Panc1 (cell line): ENCODE measurements around the gene HOXA5. TPM values are rescaled to one million over a fixed set of nuclear protein-coding genes. Genes with fewer than 3 reads are reported as not detected.

Experiments
- ATAC-seq: fragments of 200-7000 bp; cut with Tn5 transposase; 2 replicates; pipeline ENCODE4 v1.9.1; 2020; ENCODE audit warnings: mild to moderate bottlenecking, moderate library complexity
- BruUV-seq: library from RNA; stranded (reverse); fragments of 400-500 nt; replicated peaks from 2 replicates; lab custom pipeline; 2021; lab: Mats Ljungman, UMichigan
- CTCF ChIA-PET: fragments of 300-600 bp; sonication (Branson Sonifier 250); formaldehyde crosslinking; loops from one replicate; lab custom pipeline; 2022; ENCODE audit warnings: antibody characterized with exemption; lab: Charles Lee
- POLR2A ChIA-PET: fragments of 300-600 bp; sonication (Branson Sonifier 250); formaldehyde crosslinking; loops from one replicate; lab custom pipeline; 2022; ENCODE audit warnings: antibody characterized with exemption; lab: Charles Lee
- DNase-seq: peaks from one replicate; pipeline ENCODE4 v3.0.0-alpha.2; 2010; ENCODE audit warnings: low read depth, low spot score
- H3K27ac ChIP-seq: 2 replicates; pipeline ENCODE4 v1.5.1; 2011; ENCODE audit warnings: mild to moderate bottlenecking, low read length, inconsistent platforms
- H3K27me3 ChIP-seq: fragments of 200-500 bp; sonication (Bioruptor generic); 2 replicates; pipeline ENCODE4 v1.6.0; 2014; ENCODE audit warnings: low read length, inconsistent platforms; ENCODE audit not compliant: control insufficient read depth, insufficient read depth
- H3K36me3 ChIP-seq: fragments of 200-500 bp; sonication (Bioruptor generic); 2 replicates; pipeline ENCODE4 v1.5.1; 2014; ENCODE audit warnings: inconsistent platforms, mild to moderate bottlenecking, low read length, moderate library complexity; ENCODE audit not compliant: control insufficient read depth, insufficient read depth
- H3K4me1 ChIP-seq: 2 replicates; pipeline ENCODE4 v1.5.1; 2011; ENCODE audit warnings: inconsistent platforms, mild to moderate bottlenecking, low read length, moderate library complexity; ENCODE audit not compliant: control insufficient read depth, insufficient read depth
- H3K4me3 ChIP-seq, 2 experiments: 2 replicates each; pipeline ENCODE4 v1.5.1; 2011 to 2012; ENCODE audit warnings: low read depth in 2 of 2, low read length in 2 of 2, mild to moderate bottlenecking in 2 of 2, inconsistent platforms in 1 of 2, moderate library complexity in 1 of 2
- H3K9me3 ChIP-seq: fragments of 200-500 bp; sonication (Bioruptor generic); 2 replicates; pipeline ENCODE4 v1.5.1; 2014; ENCODE audit warnings: low read depth, mild to moderate bottlenecking, inconsistent platforms, low read length, moderate library complexity; ENCODE audit not compliant: control insufficient read depth, insufficient read depth
- POLR2AphosphoS5 ChIP-seq: IDR thresholded peaks from 2 replicates; pipeline ENCODE4 v1.6.1; 2012; ENCODE audit warnings: mild to moderate bottlenecking, low read depth, low read length, moderate library complexity
- SIN3A ChIP-seq: IDR thresholded peaks from 2 replicates; pipeline ENCODE4 v1.6.1; 2012; ENCODE audit warnings: low read depth, mild to moderate bottlenecking, low read length, moderate library complexity, borderline replicate concordance; ENCODE audit not compliant: insufficient read depth
- TCF7L2 ChIP-seq: IDR thresholded peaks from 2 replicates; pipeline ENCODE4 v1.6.1; 2011; ENCODE audit warnings: mild to moderate bottlenecking, low read depth, low read length, inconsistent platforms
- in situ Hi-C: cut with HindIII; loops from 2 replicates; pipeline ENCODE4 v1.10.0; 2016; ENCODE audit warnings: low sequenced_read_pairs, low pct_unique_long_range_greater_than_20kb
- intact Hi-C: fragments of 100-400 bp; cut with micrococcal nuclease; formaldehyde crosslinking; loops from one replicate; pipeline ENCODE4 v1.10.0; 2022; ENCODE audit not compliant: unreplicated experiment
- total RNA-seq: library from RNA; stranded (reverse); gene quantifications from one replicate; pipeline ENCODE4 v1.2.1, GENCODE V29; 2021; ENCODE audit not compliant: unreplicated experiment
- TF ChIP-seq, protein P1 (sequence below), 2 experiments: IDR thresholded peaks; 2 replicates each; pipeline ENCODE4 v1.6.1; 2011 to 2012; ENCODE audit warnings: low read depth in 2 of 2, control low read depth in 1 of 2, low read length in 1 of 2, mild to moderate bottlenecking in 1 of 2, moderate library complexity in 1 of 2; ENCODE audit not compliant: insufficient read depth in 1 of 2
- TF ChIP-seq, protein P2 (sequence below): fragments of 450-650 bp; IDR thresholded peaks from 2 replicates; pipeline ENCODE4 v1.5.1; 2017; ENCODE audit warnings: mild to moderate bottlenecking

HOXA5 gene
- total RNA-seq, 1 experiment from 2014 or later: 3.9 TPM

DNA sequence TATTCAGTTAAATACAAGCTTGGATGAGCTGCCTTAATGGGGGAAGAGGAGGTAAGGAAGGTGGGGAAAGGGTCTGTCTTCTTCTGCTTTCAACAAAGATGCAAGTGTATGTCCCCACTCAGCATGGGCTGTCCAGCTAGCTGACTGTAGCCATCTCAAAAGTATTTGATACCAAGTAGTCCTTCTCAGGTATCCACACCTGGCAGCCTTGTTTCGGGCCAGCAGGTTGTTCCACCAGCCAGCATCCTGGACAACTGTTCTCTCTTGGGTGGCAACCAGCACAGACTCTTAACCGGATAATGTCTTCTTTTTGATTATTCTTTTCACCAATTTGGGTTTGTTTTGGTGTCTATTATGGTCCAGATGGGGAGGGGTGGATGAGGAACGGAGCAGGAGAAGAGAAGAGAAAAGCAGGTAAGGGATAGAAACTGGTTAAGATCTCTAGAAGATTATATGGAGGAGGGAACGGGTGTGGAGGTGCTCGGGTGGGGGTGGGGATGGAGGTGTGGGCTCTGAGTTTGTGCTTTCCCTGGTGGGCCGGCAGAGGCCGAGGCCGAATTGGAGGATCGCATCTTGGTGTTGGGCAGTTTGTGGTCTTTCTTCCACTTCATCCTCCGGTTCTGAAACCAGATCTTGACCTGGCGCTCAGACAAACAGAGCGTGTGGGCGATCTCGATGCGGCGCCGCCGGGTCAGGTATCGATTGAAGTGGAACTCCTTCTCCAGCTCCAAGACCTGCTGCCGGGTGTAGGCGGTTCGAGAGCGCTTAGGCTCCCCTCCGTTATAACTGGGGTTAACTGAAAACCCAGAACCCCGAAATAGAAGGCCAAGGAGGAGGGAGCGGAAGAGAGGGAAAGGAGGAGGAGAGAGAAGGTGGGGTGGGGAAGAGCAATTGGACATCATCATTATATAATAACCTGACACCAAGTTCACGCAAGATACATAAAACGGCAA, 14.4 kb downstream of the HOXA5 start:
- H3K4me1 ChIP-seq: peaks cover 71% of the 10 kb centered on the region
- BruUV-seq: no TSS peak
- H3K27ac ChIP-seq: peak overlapping the region; percentile 99; the same call in 1 of the 2 replicates
- ATAC-seq (no peak), DNase-seq (no peak)
- in situ Hi-C loops (no loop called here), intact Hi-C loops (no loop called here)
- CTCF ChIA-PET: no interaction called here
- no peak overlapping the region for H3K4me3 ChIP-seq
- POLR2A ChIA-PET: no interaction called here
- H3K36me3 ChIP-seq: no peaks in the 10 kb centered on the region
- no peaks in the 10 kb centered on the region for H3K27me3 ChIP-seq
- no peak for TF ChIP-seq POLR2AphosphoS5
- TF ChIP-seq, protein P1, sequence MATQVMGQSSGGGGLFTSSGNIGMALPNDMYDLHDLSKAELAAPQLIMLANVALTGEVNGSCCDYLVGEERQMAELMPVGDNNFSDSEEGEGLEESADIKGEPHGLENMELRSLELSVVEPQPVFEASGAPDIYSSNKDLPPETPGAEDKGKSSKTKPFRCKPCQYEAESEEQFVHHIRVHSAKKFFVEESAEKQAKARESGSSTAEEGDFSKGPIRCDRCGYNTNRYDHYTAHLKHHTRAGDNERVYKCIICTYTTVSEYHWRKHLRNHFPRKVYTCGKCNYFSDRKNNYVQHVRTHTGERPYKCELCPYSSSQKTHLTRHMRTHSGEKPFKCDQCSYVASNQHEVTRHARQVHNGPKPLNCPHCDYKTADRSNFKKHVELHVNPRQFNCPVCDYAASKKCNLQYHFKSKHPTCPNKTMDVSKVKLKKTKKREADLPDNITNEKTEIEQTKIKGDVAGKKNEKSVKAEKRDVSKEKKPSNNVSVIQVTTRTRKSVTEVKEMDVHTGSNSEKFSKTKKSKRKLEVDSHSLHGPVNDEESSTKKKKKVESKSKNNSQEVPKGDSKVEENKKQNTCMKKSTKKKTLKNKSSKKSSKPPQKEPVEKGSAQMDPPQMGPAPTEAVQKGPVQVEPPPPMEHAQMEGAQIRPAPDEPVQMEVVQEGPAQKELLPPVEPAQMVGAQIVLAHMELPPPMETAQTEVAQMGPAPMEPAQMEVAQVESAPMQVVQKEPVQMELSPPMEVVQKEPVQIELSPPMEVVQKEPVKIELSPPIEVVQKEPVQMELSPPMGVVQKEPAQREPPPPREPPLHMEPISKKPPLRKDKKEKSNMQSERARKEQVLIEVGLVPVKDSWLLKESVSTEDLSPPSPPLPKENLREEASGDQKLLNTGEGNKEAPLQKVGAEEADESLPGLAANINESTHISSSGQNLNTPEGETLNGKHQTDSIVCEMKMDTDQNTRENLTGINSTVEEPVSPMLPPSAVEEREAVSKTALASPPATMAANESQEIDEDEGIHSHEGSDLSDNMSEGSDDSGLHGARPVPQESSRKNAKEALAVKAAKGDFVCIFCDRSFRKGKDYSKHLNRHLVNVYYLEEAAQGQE (IDR thresholded peaks at IDR 0.05; ENCODE audit: insufficient read depth in 1 of 2, low read depth in 2 of 2, low read length in 1 of 2): no peak
- TF ChIP-seq TCF7L2: no peak
- no peak for TF ChIP-seq SIN3A
- TF ChIP-seq, protein P2, sequence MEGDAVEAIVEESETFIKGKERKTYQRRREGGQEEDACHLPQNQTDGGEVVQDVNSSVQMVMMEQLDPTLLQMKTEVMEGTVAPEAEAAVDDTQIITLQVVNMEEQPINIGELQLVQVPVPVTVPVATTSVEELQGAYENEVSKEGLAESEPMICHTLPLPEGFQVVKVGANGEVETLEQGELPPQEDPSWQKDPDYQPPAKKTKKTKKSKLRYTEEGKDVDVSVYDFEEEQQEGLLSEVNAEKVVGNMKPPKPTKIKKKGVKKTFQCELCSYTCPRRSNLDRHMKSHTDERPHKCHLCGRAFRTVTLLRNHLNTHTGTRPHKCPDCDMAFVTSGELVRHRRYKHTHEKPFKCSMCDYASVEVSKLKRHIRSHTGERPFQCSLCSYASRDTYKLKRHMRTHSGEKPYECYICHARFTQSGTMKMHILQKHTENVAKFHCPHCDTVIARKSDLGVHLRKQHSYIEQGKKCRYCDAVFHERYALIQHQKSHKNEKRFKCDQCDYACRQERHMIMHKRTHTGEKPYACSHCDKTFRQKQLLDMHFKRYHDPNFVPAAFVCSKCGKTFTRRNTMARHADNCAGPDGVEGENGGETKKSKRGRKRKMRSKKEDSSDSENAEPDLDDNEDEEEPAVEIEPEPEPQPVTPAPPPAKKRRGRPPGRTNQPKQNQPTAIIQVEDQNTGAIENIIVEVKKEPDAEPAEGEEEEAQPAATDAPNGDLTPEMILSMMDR: no peak
- no peaks in the 10 kb centered on the region for H3K9me3 ChIP-seq

DNA sequence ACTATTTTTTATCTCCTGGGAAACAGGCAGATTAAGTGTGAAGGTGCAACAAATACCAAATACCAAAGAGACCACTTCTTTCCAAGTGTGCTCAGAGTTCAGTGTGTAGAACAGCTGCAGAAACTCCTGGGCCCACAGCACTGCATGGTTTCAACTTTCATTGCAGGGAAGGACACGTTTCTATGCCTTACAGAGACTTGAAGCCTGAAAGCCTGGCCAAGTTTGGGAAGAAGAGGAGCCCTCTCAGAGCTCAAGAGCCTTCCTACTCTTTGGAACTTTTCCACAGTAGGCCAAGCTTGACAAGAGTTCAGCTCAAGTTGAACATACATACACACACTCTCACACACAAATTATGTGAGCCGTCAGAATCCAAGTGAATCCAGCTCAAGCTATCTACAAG, 15.4 kb downstream of the HOXA5 start:
- no TSS peak for BruUV-seq
- ChIA-PET CTCF (interaction anchor here (0.5 to 0.6 kb wide), 2 partner anchors 14 to 59 kb away, joined by 3 read pairs; no protein-coding TSS in a partner anchor), POLR2A (no interaction called here)
- ATAC-seq (no peak), DNase-seq (no peak)
- H3K4me1 ChIP-seq: peaks cover 70% of the 10 kb centered on the region
- intact Hi-C loops: no loop called here
- peak overlapping the region; percentile 99 for H3K27ac ChIP-seq
- H3K4me3 ChIP-seq: no peak overlapping the region
- in situ Hi-C loops: no loop called here
- H3K36me3 ChIP-seq: no peaks in the 10 kb centered on the region
- H3K9me3 ChIP-seq: no peaks in the 10 kb centered on the region
- TF ChIP-seq TCF7L2 (no peak), SIN3A (no peak), POLR2AphosphoS5 (no peak)
- TF ChIP-seq, protein P2: no peak
- TF ChIP-seq, protein P1 (IDR thresholded peaks at IDR 0.05; ENCODE audit: insufficient read depth in 1 of 2, low read depth in 2 of 2, low read length in 1 of 2): no peak
- no peaks in the 10 kb centered on the region for H3K27me3 ChIP-seq
